C4-2B (cell line): Measurements from ENCODE around the gene SLC2A14.
"Not testable (repeated sequence)": the region's sequence is repeated elsewhere in the genome, so short reads cannot be mapped to it uniquely, and the experiment has no call there.

ENCODE experiments used
- CTCF ChIP-seq: fragments of 450-650 bp; conservative IDR thresholded peaks from 2 replicates; pipeline ENCODE4 v1.5.1; 2017; ENCODE audit warnings: mild to moderate bottlenecking
- ZFX ChIP-seq: fragments of 450-650 bp; IDR thresholded peaks from 2 replicates; pipeline ENCODE4 v1.6.1; 2017

- TF ChIP-seq CTCF, ZFX: not testable (repeated sequence)
These were observed 24.0 kb upstream of the SLC2A14 start for GRCh38 chr12:7896726-7897125.
